Fibroblast of mammary gland (primary cell): ENCODE measurements around the gene PMF1.
A peak's percentile ranks its signal among the peaks of the same experiment; 100 is the strongest.

ENCODE experiments used
- DNase-seq: peaks from one replicate; pipeline ENCODE4 v3.0.0-alpha.2; 2010; ENCODE audit warnings: low read depth
- H3K4me3 ChIP-seq: 2 replicates; pipeline ENCODE4 v1.5.1; 2011; ENCODE audit warnings: low read depth, mild to moderate bottlenecking, low read length, moderate library complexity; ENCODE audit not compliant: control insufficient read depth
- CTCF ChIP-seq: conservative IDR thresholded peaks from 2 replicates; pipeline ENCODE4 v1.5.1; 2011; ENCODE audit warnings: low read depth, low read length, inconsistent platforms; ENCODE audit not compliant: control insufficient read depth, insufficient read depth

PMF1 gene

GRCh38 chr1:156193208-156193487 is 19.7 kb upstream of the PMF1 start:
- peak overlapping the region; percentile 96 for H3K4me3 ChIP-seq
- DNase-seq, result peak; percentile 2
- TF ChIP-seq CTCF, result no peak

GRCh38 chr1:156193488-156194299 is 19.1 kb upstream of the PMF1 start, which contains the start of gene SLC25A44:
Gene SLC25A44 (plus strand): TSS chr1:156194104. CDS start chr1:156199848, 5,744 bp downstream.
- peak within 1 kb of the TSS; percentile 96 for H3K4me3 ChIP-seq
- peak; percentile 100 for DNase-seq
- peak; percentile 34 for TF ChIP-seq CTCF

- DNase-seq, result peak; percentile 14
- peak overlapping the region; percentile 96 for H3K4me3 ChIP-seq
- TF ChIP-seq CTCF, result no peak
These were observed 18.5 kb upstream of the PMF1 start for GRCh38 chr1:156194300-156194652.

- no peak for DNase-seq
- no peak overlapping the region for H3K4me3 ChIP-seq
- TF ChIP-seq CTCF, result no peak
These were observed 17.0 kb upstream of the PMF1 start for GRCh38 chr1:156195853-156196252.

DNA sequence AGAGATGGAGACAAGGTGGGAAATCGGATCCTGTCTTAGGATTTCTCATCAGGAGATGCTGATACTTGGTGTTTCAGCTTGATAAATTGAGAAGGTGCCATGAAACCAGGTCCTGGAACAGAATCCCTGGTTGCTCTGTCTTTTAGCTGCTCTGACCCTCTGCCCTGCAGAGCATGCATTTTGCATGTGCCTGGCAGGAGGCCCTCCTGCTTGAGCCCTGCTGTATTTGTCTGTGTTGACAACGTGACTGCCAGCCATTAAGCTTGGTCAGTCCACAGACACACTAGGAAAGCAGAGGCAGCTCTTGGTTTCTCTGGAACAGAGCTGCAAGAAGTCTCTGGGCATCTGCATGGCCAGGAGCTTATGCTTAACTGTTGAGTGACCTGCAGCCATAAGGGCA is 16.4 kb upstream of the PMF1 start:
- TF ChIP-seq CTCF, result no peak
- DNase-seq, result no peak
- H3K4me3 ChIP-seq, result no peak overlapping the region

DNA sequence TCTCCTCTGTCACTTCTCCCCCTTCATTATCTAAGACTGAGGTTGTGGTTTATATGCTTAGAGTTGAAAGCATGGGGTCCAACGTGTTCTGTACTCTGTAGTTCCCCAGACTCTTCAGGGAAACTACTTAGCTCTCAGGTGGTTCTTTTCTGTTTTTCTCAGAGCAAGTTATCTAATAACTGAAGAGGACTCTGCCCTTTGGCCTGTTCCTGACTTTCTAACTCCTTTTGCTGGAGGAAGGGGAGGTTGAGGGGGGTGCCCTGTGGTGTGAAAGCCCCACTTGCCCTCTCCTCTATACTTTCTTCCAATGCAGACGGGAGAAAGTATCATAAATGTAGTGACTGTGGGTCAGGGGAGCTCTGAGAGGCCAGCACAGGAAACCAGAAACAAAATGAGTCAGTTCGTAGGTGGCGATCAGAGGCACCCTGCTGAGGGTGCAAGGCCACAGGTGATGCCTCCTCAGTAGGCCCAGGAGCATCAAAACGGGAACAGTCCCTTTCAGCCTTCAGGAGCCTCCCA is 13.9 kb upstream of the PMF1 start:
- TF ChIP-seq CTCF, result no peak
- H3K4me3 ChIP-seq, result no peak overlapping the region
- no peak for DNase-seq
